ENCODE results near the gene THSD7B.

The THSD7B gene, protein sequence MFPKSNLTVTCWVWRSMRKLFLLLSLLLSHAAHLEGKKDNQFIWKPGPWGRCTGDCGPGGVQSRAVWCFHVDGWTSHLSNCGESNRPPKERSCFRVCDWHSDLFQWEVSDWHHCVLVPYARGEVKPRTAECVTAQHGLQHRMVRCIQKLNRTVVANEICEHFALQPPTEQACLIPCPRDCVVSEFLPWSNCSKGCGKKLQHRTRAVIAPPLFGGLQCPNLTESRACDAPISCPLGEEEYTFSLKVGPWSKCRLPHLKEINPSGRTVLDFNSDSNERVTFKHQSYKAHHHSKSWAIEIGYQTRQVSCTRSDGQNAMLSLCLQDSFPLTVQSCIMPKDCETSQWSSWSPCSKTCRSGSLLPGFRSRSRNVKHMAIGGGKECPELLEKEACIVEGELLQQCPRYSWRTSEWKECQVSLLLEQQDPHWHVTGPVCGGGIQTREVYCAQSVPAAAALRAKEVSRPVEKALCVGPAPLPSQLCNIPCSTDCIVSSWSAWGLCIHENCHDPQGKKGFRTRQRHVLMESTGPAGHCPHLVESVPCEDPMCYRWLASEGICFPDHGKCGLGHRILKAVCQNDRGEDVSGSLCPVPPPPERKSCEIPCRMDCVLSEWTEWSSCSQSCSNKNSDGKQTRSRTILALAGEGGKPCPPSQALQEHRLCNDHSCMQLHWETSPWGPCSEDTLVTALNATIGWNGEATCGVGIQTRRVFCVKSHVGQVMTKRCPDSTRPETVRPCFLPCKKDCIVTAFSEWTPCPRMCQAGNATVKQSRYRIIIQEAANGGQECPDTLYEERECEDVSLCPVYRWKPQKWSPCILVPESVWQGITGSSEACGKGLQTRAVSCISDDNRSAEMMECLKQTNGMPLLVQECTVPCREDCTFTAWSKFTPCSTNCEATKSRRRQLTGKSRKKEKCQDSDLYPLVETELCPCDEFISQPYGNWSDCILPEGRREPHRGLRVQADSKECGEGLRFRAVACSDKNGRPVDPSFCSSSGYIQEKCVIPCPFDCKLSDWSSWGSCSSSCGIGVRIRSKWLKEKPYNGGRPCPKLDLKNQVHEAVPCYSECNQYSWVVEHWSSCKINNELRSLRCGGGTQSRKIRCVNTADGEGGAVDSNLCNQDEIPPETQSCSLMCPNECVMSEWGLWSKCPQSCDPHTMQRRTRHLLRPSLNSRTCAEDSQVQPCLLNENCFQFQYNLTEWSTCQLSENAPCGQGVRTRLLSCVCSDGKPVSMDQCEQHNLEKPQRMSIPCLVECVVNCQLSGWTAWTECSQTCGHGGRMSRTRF (N-terminal part only)

DNA sequence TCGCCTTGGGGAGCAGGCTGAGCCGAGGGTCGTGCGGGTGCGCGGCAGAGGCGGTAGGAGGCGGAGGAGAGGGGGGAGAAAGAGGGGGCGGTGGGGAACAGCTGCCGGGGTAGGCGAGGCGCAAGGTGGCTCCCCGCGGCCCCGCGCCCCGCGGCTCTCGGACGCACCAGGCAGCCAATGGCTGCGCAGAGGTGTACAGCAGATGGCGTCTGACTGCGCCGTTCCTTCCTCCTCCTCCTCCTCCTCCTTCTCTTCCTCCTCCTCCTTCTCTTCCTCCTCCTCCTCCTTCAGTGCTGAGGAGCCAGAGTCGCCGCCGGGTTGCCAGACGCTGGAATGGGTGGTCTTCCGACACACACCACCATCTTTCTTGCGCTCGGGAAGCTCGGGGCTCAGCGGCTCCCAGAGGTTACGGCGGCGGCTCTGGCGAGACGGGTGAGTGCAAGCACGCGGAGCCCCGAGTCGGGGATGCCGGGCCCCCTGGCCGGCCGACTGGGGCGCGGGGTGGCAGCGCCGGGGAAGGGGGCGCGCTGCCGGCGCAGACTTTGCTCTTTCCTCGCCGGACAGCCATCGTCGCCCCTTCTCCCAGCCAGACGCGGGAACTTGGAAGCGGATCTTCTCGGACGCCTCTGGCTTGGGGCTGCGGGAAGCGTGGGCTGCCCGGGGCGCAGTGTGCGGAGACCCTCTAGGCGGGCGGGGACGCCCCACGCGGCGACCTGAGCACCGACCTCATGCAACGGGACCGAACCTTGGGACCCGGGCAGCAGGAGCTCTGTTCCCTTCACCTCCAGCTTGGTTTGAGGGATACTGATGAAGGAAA is at the start of gene THSD7B:
THSD7B (plus strand) TSS at position 290 of the 817 bp plus-strand sequence. CDS start 116,634 bp downstream, outside the sequence.
- Mint-ChIP-seq H3K27ac (no peak within 1 kb of the TSS), H3K4me1 (peaks cover 21% of the 10 kb centered on the region), H3K27me3 (ENCODE audit: low read depth, poor library complexity) (peaks cover 100% of the 10 kb centered on the region), H3K36me3 (ENCODE audit: low read depth) (no peaks in the 10 kb centered on the region), H3K9me3 (peaks cover 4% of the 10 kb centered on the region), H3K4me3 (peak within 1 kb of the TSS; percentile 88)
- DNase-seq = peak; percentile 63
- TF ChIP-seq, protein P1, sequence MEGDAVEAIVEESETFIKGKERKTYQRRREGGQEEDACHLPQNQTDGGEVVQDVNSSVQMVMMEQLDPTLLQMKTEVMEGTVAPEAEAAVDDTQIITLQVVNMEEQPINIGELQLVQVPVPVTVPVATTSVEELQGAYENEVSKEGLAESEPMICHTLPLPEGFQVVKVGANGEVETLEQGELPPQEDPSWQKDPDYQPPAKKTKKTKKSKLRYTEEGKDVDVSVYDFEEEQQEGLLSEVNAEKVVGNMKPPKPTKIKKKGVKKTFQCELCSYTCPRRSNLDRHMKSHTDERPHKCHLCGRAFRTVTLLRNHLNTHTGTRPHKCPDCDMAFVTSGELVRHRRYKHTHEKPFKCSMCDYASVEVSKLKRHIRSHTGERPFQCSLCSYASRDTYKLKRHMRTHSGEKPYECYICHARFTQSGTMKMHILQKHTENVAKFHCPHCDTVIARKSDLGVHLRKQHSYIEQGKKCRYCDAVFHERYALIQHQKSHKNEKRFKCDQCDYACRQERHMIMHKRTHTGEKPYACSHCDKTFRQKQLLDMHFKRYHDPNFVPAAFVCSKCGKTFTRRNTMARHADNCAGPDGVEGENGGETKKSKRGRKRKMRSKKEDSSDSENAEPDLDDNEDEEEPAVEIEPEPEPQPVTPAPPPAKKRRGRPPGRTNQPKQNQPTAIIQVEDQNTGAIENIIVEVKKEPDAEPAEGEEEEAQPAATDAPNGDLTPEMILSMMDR (IDR thresholded peaks at IDR 0.05) = no peak

DNA sequence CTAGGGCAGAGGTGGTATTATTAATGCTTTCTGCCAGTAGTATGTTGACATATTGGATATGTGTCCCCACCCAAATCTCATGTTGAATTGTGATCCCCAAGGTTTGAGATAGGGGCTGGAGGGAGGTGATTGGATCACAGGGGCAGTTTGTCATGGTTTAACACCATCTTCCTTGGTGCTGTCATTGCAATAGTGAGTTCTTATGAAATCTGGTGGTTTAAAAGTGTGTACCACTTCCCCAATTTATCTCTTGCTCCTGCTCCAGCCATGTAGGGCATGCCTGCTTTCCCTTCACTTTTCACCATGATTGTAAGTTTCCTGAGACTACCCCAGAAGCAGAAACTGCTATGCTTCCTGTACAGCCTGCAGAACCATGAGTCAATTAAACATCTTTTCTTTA is 47.1 kb upstream of the THSD7B start:
- TF ChIP-seq, protein P1 (IDR thresholded peaks at IDR 0.05) = no peak
- no peaks in the 10 kb centered on the region for H3K4me1 Mint-ChIP-seq
- H3K4me3 Mint-ChIP-seq = no peak overlapping the region
- no peak for DNase-seq
- H3K36me3 Mint-ChIP-seq (ENCODE audit: low read depth) = no peaks in the 10 kb centered on the region
- peaks cover 12% of the 10 kb centered on the region for H3K27me3 Mint-ChIP-seq (ENCODE audit: low read depth, poor library complexity)
- H3K27ac Mint-ChIP-seq = no peak overlapping the region
- no peaks in the 10 kb centered on the region for H3K9me3 Mint-ChIP-seq

DNA sequence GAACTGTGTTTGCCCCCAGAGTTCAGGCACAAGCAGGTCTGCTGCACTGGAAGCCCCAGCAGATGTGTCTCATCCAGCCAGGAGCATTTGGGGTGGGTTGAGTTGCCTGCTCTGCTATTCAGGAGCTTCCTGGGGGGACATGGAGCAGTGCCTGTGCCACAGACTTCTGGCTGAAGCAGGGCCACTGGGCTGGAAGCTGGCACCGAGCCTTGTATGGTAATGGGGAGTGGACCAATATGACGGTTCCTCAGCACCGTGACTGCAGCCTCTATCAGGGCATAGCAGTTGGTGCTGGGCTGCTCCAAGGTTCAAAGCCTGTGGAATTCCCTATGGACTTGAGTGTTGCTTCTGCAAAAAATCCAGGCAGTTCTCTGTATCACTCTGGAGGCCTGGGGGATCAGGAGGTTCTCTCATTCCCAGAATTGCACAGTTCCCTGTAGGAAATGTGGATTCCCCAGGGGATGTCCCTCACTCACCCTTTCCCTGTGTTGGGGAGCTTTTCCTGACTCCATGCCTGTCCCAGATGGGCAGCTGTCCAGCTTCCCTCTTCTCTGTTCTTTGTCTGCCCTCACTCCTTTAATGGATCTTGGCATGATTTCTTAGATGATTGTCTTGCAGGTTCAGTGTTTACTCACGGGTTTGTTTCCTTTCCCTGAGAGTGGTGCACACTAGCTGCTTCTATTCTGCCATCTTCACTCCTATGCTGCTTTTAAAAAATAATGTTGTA is 37.2 kb upstream of the THSD7B start:
- H3K27ac Mint-ChIP-seq = no peak overlapping the region
- no peaks in the 10 kb centered on the region for H3K4me1 Mint-ChIP-seq
- H3K36me3 Mint-ChIP-seq (ENCODE audit: low read depth) = no peaks in the 10 kb centered on the region
- no peak overlapping the region for H3K4me3 Mint-ChIP-seq
- no peak for DNase-seq
- H3K27me3 Mint-ChIP-seq (ENCODE audit: low read depth, poor library complexity) = peaks cover 14% of the 10 kb centered on the region
- H3K9me3 Mint-ChIP-seq = no peaks in the 10 kb centered on the region
- TF ChIP-seq, protein P1 (IDR thresholded peaks at IDR 0.05) = no peak

DNA sequence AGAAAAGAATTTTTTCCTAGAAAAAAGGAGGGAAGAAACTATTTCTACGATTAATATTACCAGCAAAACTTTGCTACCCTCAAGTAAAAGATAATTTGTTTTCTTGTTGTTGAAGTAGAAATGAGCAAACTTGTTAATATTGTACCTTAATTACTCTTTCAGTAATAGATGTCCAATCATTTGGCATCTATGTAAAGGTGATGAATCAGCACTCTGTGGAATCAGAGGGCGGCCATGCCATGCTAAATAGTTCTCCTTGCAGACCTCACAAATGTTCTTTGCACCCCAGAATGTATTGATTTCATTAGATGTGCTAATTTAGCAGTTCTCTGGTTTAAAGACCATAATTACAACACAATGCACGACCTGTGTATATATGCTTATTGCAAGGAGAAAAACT is 29.1 kb upstream of the THSD7B start:
- DNase-seq = no peak
- H3K4me3 Mint-ChIP-seq = no peak overlapping the region
- TF ChIP-seq, protein P1 (IDR thresholded peaks at IDR 0.05) = no peak
- H3K4me1 Mint-ChIP-seq = no peaks in the 10 kb centered on the region
- H3K27me3 Mint-ChIP-seq (ENCODE audit: low read depth, poor library complexity) = peaks cover 19% of the 10 kb centered on the region
- no peaks in the 10 kb centered on the region for H3K36me3 Mint-ChIP-seq (ENCODE audit: low read depth)
- no peak overlapping the region for H3K27ac Mint-ChIP-seq
- no peaks in the 10 kb centered on the region for H3K9me3 Mint-ChIP-seq

Measured in nephron progenitor cell (in vitro differentiated cells).